Measurements from ENCODE around the gene SLC5A1.
A peak's percentile ranks its signal among the peaks of the same experiment; 100 is the strongest.

The SLC5A1 gene

DNA sequence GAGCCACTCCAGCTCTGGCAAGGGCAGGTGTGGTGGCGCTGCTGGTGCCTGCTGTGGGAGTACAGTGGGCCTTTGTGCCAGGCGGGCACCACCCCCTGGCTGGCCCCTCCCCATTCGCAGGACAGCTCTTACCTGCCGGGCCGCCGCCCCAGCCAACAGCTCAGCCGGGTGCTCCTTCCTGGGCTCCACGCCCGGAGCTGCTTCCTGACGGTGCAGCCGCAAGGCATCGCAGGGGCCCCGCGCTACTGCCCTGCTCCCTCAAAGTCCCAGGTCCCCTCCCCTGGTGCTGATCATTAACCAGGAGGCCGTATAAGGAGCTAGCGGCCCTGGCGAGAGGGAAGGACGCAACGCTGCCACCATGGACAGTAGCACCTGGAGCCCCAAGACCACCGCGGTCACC lies at the start of gene SLC5A1:
SLC5A1 (plus strand) TSS at position 338 of the 400 bp plus-strand sequence; CDS start at position 359, 21 bp downstream.
- TF ChIP-seq, protein P1, sequence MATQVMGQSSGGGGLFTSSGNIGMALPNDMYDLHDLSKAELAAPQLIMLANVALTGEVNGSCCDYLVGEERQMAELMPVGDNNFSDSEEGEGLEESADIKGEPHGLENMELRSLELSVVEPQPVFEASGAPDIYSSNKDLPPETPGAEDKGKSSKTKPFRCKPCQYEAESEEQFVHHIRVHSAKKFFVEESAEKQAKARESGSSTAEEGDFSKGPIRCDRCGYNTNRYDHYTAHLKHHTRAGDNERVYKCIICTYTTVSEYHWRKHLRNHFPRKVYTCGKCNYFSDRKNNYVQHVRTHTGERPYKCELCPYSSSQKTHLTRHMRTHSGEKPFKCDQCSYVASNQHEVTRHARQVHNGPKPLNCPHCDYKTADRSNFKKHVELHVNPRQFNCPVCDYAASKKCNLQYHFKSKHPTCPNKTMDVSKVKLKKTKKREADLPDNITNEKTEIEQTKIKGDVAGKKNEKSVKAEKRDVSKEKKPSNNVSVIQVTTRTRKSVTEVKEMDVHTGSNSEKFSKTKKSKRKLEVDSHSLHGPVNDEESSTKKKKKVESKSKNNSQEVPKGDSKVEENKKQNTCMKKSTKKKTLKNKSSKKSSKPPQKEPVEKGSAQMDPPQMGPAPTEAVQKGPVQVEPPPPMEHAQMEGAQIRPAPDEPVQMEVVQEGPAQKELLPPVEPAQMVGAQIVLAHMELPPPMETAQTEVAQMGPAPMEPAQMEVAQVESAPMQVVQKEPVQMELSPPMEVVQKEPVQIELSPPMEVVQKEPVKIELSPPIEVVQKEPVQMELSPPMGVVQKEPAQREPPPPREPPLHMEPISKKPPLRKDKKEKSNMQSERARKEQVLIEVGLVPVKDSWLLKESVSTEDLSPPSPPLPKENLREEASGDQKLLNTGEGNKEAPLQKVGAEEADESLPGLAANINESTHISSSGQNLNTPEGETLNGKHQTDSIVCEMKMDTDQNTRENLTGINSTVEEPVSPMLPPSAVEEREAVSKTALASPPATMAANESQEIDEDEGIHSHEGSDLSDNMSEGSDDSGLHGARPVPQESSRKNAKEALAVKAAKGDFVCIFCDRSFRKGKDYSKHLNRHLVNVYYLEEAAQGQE (IDR thresholded peaks at IDR 0.05; ENCODE audit: low read depth) = peak; percentile 44; the same call in 1 of the 2 replicates
- no peak for TF ChIP-seq EP300 (IDR thresholded peaks at IDR 0.05; ENCODE audit: borderline replicate concordance)

DNA sequence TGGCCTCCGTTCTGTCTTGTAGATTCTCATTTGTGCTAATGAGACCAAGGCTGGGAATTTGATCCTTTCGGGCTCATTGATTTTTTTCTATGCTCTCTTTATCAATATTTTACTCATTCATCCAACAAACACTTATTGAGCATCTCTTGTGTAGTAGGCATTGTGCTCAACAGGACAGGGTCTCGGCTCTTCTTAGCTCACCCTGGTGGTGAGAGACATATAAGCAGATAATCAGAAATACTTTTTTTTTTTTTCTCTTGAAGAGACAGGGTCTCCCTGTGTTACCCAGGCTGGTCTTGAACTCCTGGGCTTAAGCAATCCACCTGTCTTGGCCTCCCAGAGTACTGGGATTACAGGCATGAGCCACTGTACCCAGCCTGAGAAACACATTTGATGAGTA lies 48.0 kb upstream of the SLC5A1 start:
- TF ChIP-seq CREB1 (IDR thresholded peaks at IDR 0.05; ENCODE audit: low read depth) (no peak), EP300 (IDR thresholded peaks at IDR 0.05; ENCODE audit: borderline replicate concordance) (no peak), NFIC (IDR thresholded peaks at IDR 0.05) (no peak), CEBPB (IDR thresholded peaks at IDR 0.05) (no peak), RAD21 (IDR thresholded peaks at IDR 0.05; ENCODE audit: low read depth) (no peak), YY1 (IDR thresholded peaks at IDR 0.05; ENCODE audit: low read depth) (no peak), EGR1 (IDR thresholded peaks at IDR 0.05) (no peak), TCF12 (IDR thresholded peaks at IDR 0.05; ENCODE audit: low read depth) (no peak)
- TF ChIP-seq, protein P2, sequence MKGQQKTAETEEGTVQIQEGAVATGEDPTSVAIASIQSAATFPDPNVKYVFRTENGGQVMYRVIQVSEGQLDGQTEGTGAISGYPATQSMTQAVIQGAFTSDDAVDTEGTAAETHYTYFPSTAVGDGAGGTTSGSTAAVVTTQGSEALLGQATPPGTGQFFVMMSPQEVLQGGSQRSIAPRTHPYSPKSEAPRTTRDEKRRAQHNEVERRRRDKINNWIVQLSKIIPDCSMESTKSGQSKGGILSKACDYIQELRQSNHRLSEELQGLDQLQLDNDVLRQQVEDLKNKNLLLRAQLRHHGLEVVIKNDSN (IDR thresholded peaks at IDR 0.05) = no peak
- TF ChIP-seq, protein P1 (IDR thresholded peaks at IDR 0.05; ENCODE audit: low read depth) = no peak

DNA sequence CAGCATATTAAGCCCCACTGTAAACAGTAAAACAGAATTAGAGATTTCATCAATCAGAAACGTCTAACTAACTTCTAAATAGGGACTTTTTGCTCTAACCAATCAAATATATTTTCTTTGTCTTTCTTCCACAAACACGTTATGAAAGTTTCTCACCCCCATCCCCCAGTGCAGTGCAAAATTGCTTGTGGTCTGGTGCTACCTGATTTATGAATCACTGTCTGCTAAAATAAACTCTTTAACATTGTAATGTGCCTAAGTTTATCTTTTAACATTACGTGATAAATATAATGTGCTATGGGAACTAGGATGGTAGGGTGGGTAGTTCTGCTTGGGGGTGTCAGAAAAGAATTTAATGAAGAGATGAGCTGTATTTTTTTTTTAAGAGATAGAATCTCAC lies 47.3 kb upstream of the SLC5A1 start:
- TF ChIP-seq NFIC (IDR thresholded peaks at IDR 0.05) (no peak), TCF12 (IDR thresholded peaks at IDR 0.05; ENCODE audit: low read depth) (no peak), FOXM1 (IDR thresholded peaks at IDR 0.05; ENCODE audit: borderline replicate concordance, low read depth) (no peak)
- TF ChIP-seq, protein P3, sequence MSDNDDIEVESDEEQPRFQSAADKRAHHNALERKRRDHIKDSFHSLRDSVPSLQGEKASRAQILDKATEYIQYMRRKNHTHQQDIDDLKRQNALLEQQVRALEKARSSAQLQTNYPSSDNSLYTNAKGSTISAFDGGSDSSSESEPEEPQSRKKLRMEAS (IDR thresholded peaks at IDR 0.05) = no peak
- TF ChIP-seq, protein P1 (IDR thresholded peaks at IDR 0.05; ENCODE audit: low read depth) = no peak

DNA sequence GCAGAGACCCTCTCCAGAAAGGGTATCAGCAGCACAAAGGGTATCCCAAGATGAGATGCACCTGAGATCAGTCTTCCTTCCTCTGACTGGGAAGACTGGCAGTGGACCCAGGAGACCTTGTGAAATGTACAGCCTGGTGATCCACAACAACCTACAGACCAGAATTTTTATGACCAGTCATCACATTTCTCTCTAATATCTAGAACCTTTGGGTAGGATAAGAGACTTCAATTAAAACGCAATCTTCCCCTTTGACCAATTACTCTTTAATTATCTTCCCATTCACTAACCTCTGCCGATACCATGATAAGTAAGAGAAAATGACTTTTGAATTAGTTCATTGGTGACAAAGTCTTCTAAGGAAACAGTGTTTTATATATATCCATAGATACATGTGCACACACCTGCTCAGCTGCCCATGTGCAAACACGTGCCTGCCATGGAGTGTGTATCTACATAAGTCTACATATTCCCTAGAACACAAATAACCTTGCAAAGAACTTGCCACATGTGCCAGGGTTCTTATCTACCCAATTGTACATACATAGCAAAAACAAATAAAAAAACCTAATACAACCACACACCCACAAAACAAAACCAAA lies 44.2 kb upstream of the SLC5A1 start:
- TF ChIP-seq YY1 (IDR thresholded peaks at IDR 0.05; ENCODE audit: low read depth) = no peak

DNA sequence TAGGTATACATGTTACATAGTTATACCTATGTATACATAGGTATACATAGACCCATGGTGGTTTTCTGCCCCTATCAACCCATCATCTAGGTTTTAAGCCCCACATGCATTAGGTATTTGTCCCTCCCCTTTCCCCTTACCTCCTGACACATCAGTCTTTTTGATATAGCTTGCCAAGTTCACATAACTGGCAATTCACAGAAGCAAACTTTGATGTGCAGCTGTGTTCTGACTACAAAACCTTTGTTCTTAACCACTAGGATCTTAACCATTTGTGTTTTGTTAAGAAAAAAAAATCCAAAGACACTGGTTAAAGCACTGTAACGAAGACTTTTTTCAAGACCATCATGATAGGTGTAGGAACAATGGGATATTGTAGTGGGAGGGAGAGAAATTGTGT lies 42.9 kb upstream of the SLC5A1 start:
- TF ChIP-seq EP300 (IDR thresholded peaks at IDR 0.05; ENCODE audit: borderline replicate concordance) (no peak), CEBPB (IDR thresholded peaks at IDR 0.05) (no peak), FOXM1 (IDR thresholded peaks at IDR 0.05; ENCODE audit: borderline replicate concordance, low read depth) (no peak), NFIC (IDR thresholded peaks at IDR 0.05) (no peak), TCF12 (IDR thresholded peaks at IDR 0.05; ENCODE audit: low read depth) (no peak), ZBTB7A (IDR thresholded peaks at IDR 0.05; ENCODE audit: low read depth) (no peak), RAD21 (IDR thresholded peaks at IDR 0.05; ENCODE audit: low read depth) (no peak), EGR1 (IDR thresholded peaks at IDR 0.05) (no peak), TAF1 (IDR thresholded peaks at IDR 0.05; ENCODE audit: low read depth) (no peak)
- TF ChIP-seq, protein P3 (IDR thresholded peaks at IDR 0.05) = no peak
- TF ChIP-seq, protein P2 (IDR thresholded peaks at IDR 0.05) = no peak
- TF ChIP-seq, protein P1 (IDR thresholded peaks at IDR 0.05; ENCODE audit: low read depth) = no peak

Measured in Ishikawa (cell line).